Mesothelial cell of epicardium (in vitro differentiated cells): ENCODE measurements around the gene OR4F15. TPM values are rescaled to one million over a fixed set of nuclear protein-coding genes. Genes with fewer than 3 reads are reported as not detected.
"Not testable (repeated sequence)": the region's sequence is repeated elsewhere in the genome, so short reads cannot be mapped to it uniquely, and the experiment has no call there.

Experiments
- DNase-seq, 2 experiments: peaks; one replicate each; pipeline ENCODE4 v3.0.0; 2021; ENCODE audit warnings: low spot score in 2 of 2; ENCODE audit not compliant: unreplicated experiment in 2 of 2
- H3K27ac Mint-ChIP-seq: 2 replicates; pipeline ENCODE4 v1.8.0; 2021; ENCODE audit warnings: mixed read lengths
- H3K27me3 Mint-ChIP-seq: 2 replicates; pipeline ENCODE4 v1.8.0; 2021; ENCODE audit warnings: low read depth, mixed read lengths
- H3K36me3 Mint-ChIP-seq: 2 replicates; pipeline ENCODE4 v1.8.0; 2021; ENCODE audit warnings: mixed read lengths
- H3K4me1 Mint-ChIP-seq: 2 replicates; pipeline ENCODE4 v1.8.0; 2021; ENCODE audit warnings: mixed read lengths
- H3K4me3 Mint-ChIP-seq: 2 replicates; pipeline ENCODE4 v1.8.0; 2021; ENCODE audit warnings: mild to moderate bottlenecking, moderate library complexity, mixed read lengths
- H3K9me3 Mint-ChIP-seq: 2 replicates; pipeline ENCODE4 v1.8.0; 2021; ENCODE audit warnings: mixed read lengths
- total RNA-seq: library from RNA; stranded (reverse); gene quantifications from 3 replicates; pipeline ENCODE4 v1.2.1, GENCODE V29; 2021
- TF ChIP-seq, protein P1 (sequence below): fragments of 200-600 bp; sonication (generic); IDR thresholded peaks from one replicate; pipeline ENCODE4 v1.5.0; 2021; ENCODE audit warnings: antibody characterized with exemption; ENCODE audit not compliant: unreplicated experiment

OR4F15 gene, protein sequence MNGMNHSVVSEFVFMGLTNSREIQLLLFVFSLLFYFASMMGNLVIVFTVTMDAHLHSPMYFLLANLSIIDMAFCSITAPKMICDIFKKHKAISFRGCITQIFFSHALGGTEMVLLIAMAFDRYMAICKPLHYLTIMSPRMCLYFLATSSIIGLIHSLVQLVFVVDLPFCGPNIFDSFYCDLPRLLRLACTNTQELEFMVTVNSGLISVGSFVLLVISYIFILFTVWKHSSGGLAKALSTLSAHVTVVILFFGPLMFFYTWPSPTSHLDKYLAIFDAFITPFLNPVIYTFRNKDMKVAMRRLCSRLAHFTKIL
- not detected in 3 replicates for total RNA-seq

DNA sequence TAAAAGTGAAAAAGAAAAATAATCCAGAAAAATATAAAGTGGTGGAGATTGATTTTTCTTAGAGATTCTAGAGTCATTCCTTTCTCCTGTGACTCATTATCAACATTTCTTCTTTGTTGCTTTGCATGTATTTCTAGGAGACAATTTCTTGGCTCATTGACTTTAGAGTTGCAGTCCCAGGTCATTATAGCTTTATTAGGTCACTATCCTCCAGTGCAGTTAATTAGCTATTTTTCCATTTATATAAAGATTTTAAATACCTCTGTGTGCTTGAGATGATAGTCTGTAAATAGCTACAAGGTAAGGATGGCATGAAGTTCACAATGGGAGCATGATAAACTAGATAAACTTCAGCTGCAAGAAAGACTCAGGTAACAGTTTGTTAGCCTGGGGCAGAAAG lies at the start of gene OR4F15:
Gene OR4F15 (plus strand): TSS at position 301 of the 400 bp plus-strand sequence. CDS start 5,985 bp downstream, outside the sequence.
- H3K4me1 Mint-ChIP-seq, result no peaks in the 10 kb centered on the region
- no peaks in the 10 kb centered on the region for H3K36me3 Mint-ChIP-seq
- peaks cover 50% of the 10 kb centered on the region for H3K27me3 Mint-ChIP-seq
- DNase-seq, result no peak
- H3K4me3 Mint-ChIP-seq, result no peak within 1 kb of the TSS
- H3K9me3 Mint-ChIP-seq, result no peaks in the 10 kb centered on the region
- no peak within 1 kb of the TSS for H3K27ac Mint-ChIP-seq
- TF ChIP-seq, protein P1, sequence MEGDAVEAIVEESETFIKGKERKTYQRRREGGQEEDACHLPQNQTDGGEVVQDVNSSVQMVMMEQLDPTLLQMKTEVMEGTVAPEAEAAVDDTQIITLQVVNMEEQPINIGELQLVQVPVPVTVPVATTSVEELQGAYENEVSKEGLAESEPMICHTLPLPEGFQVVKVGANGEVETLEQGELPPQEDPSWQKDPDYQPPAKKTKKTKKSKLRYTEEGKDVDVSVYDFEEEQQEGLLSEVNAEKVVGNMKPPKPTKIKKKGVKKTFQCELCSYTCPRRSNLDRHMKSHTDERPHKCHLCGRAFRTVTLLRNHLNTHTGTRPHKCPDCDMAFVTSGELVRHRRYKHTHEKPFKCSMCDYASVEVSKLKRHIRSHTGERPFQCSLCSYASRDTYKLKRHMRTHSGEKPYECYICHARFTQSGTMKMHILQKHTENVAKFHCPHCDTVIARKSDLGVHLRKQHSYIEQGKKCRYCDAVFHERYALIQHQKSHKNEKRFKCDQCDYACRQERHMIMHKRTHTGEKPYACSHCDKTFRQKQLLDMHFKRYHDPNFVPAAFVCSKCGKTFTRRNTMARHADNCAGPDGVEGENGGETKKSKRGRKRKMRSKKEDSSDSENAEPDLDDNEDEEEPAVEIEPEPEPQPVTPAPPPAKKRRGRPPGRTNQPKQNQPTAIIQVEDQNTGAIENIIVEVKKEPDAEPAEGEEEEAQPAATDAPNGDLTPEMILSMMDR, result no peak

DNA sequence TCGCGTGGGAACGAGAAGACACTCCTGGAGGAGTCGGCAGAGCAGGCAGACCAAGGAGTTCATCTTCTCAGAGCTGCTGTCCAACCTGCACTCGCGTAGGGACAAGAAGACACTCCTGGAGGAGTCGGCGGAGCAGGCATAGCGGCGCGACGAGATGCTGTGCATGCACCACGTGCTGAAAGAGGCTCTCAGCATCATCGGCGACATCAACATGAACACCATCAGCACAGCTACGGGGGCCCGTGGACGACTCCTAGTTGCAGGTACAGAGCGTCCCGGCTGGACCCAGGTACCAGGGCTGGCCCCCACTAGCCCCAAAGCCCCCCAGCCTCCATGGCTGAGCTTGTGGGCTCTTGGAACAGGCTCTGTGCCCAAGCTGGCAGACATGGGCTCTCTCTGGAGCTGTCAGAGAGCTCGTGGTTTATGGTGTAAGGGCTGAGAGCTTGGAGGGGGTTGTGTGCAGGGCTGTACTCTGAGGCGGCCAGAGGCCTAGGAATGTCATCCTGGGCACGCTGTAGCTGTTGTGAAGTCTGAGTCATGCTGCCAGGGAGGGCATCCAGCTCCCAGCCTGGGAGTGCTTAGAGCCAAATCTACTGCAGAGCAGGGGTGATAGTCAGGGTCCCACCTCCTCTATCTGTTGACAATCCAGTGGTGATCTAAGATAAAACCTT lies 47.2 kb upstream of the OR4F15 start:
- H3K27ac Mint-ChIP-seq, H3K27me3 Mint-ChIP-seq, H3K36me3 Mint-ChIP-seq, DNase-seq, H3K4me1 Mint-ChIP-seq, H3K4me3 Mint-ChIP-seq, H3K9me3 Mint-ChIP-seq: not testable (repeated sequence)

DNA sequence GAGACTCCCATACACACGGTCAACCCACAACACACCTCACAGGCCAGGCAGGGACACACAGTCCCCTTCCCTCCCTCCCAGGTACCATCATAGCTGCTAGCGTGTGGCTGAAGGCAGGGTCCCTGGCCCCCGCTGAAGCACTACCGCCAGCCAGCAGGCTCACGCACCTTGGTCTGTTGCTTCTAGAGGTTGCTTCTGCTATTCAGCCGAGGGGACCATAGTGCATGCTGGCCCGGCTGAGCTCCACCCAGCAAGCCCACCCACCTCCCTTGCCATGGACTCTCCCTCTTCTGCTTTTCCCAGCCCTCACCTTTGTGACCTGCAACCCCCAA lies 46.7 kb upstream of the OR4F15 start:
- H3K4me1 Mint-ChIP-seq, H3K27me3 Mint-ChIP-seq, H3K9me3 Mint-ChIP-seq, H3K4me3 Mint-ChIP-seq, H3K36me3 Mint-ChIP-seq, H3K27ac Mint-ChIP-seq, DNase-seq: not testable (repeated sequence)

DNA sequence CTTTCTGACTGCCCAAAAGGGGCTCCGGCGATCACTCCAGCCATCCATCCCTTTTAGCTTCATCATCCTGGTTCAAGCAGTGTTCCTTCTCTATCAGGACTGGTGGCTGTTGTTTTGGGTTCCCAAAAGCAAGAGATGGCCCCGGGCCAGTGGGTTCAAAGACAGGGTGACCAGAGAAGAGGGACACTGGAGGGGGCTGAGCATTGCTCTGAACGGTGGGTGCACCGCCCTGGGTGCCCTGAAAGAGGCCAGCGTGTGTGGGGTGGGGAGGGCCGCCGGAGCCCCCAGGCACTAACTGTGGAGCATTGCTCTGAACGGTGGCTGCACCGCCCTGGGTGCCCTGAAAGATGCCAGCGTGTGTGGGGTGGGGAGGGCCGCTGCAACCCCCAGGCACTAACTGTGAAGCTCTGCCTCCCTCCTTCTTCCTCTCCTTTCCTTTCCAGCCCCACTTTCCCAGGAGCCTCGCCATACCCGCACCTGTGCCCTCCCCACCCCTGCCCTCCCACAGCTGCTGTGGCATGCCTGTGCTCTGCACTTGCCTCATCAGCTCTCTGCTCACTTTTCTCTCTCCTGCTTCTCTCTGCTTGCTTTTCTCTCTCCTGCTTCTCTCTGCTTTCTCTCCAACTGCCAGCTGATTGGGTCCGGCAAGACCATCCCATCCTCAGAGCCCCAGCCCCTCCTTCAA lies 46.1 kb upstream of the OR4F15 start:
- no peak for DNase-seq
- no peaks in the 10 kb centered on the region for H3K27me3 Mint-ChIP-seq
- no peaks in the 10 kb centered on the region for H3K9me3 Mint-ChIP-seq
- H3K4me1 Mint-ChIP-seq, result no peaks in the 10 kb centered on the region
- no peak overlapping the region for H3K27ac Mint-ChIP-seq
- H3K36me3 Mint-ChIP-seq, result no peaks in the 10 kb centered on the region
- H3K4me3 Mint-ChIP-seq, result no peak overlapping the region
- TF ChIP-seq, protein P1, result no peak

DNA sequence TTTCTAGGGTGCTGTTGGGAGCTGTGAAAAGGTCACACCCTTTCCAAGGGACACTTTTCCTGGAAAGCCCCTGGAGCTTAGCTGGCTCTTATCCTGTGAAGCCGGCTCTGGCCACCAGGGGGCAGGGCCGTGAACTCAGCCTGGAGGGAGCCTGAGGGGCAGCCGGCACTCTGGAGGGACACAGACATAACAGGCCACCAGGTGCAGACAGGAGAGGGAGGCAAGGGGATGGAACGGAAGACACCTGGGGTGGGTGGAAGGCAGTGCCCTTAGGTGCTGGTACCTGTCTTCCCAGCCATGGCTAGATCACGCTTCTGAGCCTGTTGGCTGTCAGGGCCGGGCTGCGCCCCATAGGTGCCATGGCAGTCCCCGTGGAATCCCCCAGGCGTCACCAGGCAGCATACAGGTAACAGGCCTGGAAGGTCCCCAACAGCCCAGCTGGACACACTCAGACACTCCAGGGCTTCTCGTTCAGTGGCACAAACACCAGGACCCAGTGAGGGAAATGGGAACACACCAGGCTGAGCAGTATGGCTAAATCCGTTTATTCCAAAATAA lies 44.8 kb upstream of the OR4F15 start:
- not testable (repeated sequence) for H3K9me3 Mint-ChIP-seq, H3K27me3 Mint-ChIP-seq, H3K36me3 Mint-ChIP-seq, H3K4me1 Mint-ChIP-seq, H3K27ac Mint-ChIP-seq, H3K4me3 Mint-ChIP-seq, DNase-seq

- no peak for DNase-seq
- H3K4me3 Mint-ChIP-seq, result no peak overlapping the region
- no peak overlapping the region for H3K27ac Mint-ChIP-seq
- H3K4me1 Mint-ChIP-seq, result no peaks in the 10 kb centered on the region
- TF ChIP-seq, protein P1, result no peak
- no peaks in the 10 kb centered on the region for H3K9me3 Mint-ChIP-seq
- H3K27me3 Mint-ChIP-seq, result peaks cover 32% of the 10 kb centered on the region
- no peaks in the 10 kb centered on the region for H3K36me3 Mint-ChIP-seq
These were observed 39.1 kb upstream of the OR4F15 start for GRCh38 chr15:101772921-101773320.
